Measurements from ENCODE around the gene RNPEPL1. TPM values are rescaled to one million over a fixed set of nuclear protein-coding genes. Genes with fewer than 3 reads are reported as not detected.

RNPEPL1 gene
- total and polyA plus RNA-seq, 4 experiments from 2014 or later: 13.6 to 145 (median 120) TPM

DNA sequence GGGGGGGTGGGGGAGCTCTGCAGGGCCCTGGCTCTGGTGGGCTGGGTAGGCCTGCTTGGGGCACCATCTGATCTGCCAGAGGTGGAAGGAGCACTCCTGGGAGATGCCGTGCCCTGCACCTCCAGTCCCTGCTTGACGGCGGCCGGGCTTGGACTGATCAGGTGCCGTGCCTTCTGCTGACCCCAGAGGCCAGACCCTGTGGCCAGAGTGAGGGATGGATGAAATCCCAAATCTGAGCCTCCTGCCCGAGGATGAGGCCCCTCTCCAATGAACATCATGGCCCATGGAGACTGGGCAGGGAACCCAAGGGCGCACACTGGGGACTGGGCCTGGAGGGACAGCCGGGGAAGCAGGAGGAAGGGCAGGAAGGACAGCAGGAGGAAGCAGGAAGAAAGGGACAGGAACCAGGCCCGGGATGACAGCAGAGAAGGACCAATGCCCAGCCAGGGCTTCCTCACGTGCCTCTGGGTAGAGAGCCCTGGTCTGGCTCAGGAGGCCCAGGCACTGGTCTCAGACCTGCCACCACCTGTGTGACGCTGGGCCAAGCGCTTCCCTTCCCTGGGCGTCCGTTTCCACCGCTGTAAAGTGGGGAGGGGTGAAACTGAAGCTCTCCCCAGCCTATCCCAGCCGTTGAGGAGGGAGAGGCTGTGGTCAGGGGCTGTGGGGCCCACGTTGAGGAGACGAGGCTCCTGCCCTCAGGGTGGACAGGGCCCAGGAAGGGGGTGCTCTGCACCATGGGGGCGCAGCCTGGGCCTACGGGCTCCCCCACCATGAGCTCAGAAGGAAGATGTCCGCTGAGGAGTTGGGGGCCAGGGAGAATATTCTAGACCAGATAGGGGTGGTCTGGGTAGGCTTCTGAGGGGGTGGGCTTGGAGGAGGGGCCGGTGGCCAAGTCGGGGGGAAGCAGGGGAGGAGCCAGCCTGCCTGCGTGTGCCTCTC lies 56.0 kb downstream of the RNPEPL1 start:
- Histone ChIP-seq H3K27ac (ENCODE audit: low read depth, low read length) (peak overlapping the region; percentile 81), H3K27me3 (ENCODE audit: insufficient read depth, low read length) (no peaks in the 10 kb centered on the region), H3K9me3 (ENCODE audit: control insufficient read depth in 1 of 2, low read length in 2 of 2) (no peaks in the 10 kb centered on the region), H3K4me3 (ENCODE audit: low read length in 2 of 2) (no peak overlapping the region), H3K36me3 (ENCODE audit: insufficient read depth, low read length) (no peaks in the 10 kb centered on the region), H3K4me1 (ENCODE audit: insufficient read depth, low read length) (peaks cover 88% of the 10 kb centered on the region)
- CTCF ChIA-PET (ENCODE audit: partially characterized antibody): interaction anchor here (1.2 to 1.5 kb wide), 2 partner anchors 39 to 110 kb away, joined by 4 to 5 read pairs; no protein-coding TSS in a partner anchor
- Mint-ChIP-seq H3K27me3 (no peaks in the 10 kb centered on the region), H3K4me3 (peak overlapping the region in 7 of 8 donors; percentile 61 to 79 (median 68)), H3K4me1 (peaks cover 34 to 70% (median 44%) of the 10 kb centered on the region in 4 donors), H3K27ac (peak overlapping the region; percentile 90 to 96 (median 95)), H3K9me3 (no peaks in the 10 kb centered on the region), H3K36me3 (peaks cover 0 to 2% of the 10 kb centered on the region in 2 donors)
- POLR2A ChIA-PET (ENCODE audit: partially characterized antibody): interaction anchor here (0.8 to 7.4 kb wide), 6 partner anchors 37 to 63 kb away, joined by 3 to 69 read pairs (median 6); partner anchors contain the start of gene CAPN10
- no peak for DNase-seq
- intact Hi-C loops (cut with micrococcal nuclease): no loop called here

DNA sequence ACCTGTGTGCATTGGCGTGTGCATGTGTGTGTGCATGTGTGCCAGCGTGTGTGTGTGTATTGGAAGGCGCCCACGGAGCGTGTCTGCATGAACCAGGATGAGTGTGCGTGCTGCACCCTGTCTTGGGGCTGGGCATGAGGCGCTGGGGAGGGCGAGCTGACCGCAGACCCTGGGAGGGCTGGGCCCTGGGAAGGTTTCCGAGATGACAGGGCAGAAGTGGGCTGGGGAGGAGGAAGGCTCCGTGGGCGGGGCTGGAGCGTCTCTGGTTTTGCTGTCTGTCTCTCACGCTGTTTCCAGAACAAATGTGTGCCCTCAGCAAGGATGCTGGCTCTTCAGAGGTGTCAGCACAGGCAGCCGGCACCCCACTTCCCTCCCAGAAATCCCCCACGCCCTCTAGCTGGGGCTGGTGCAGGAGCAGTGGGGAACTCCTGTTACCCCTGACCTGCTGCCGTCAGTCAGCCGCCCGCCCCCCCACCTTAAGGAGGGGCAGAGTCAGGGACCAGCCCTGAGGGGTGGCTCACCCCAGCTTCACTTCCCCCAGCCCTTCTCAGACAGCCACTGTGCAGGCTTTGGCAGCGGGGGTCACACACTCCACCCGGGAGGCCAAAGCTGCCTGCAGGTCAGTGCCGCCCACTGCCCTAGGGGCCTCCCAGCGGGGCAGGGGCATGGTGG lies 56.8 kb downstream of the RNPEPL1 start, which contains the start of gene GPR35:
GPR35 (plus strand) TSS at position 531 of the 672 bp plus-strand sequence. CDS start 4,473 bp downstream, outside the sequence.
- Histone ChIP-seq H3K4me3 (ENCODE audit: low read length in 2 of 2) (no peak within 1 kb of the TSS), H3K4me1 (ENCODE audit: insufficient read depth, low read length) (peaks cover 88% of the 10 kb centered on the region), H3K9me3 (ENCODE audit: control insufficient read depth in 1 of 2, low read length in 2 of 2) (no peaks in the 10 kb centered on the region), H3K27ac (ENCODE audit: low read depth, low read length) (peak within 1 kb of the TSS; percentile 81), H3K36me3 (ENCODE audit: insufficient read depth, low read length) (no peaks in the 10 kb centered on the region), H3K27me3 (ENCODE audit: insufficient read depth, low read length) (no peaks in the 10 kb centered on the region)
- intact Hi-C loops (cut with micrococcal nuclease): no loop called here
- no peaks in the 10 kb centered on the region for H3K27me3 Mint-ChIP-seq
- POLR2A ChIA-PET (ENCODE audit: partially characterized antibody): interaction anchor here (0.8 to 7.4 kb wide), 5 partner anchors 38 to 64 kb away, joined by 3 to 69 read pairs (median 4); partner anchors contain the start of gene CAPN10
- peaks cover 0 to 2% of the 10 kb centered on the region in 2 donors for H3K36me3 Mint-ChIP-seq
- no peaks in the 10 kb centered on the region for H3K9me3 Mint-ChIP-seq
- CTCF ChIA-PET (ENCODE audit: partially characterized antibody): interaction anchor here (1.2 to 1.5 kb wide), 2 partner anchors 39 to 111 kb away, joined by 4 to 5 read pairs; no protein-coding TSS in a partner anchor
- peaks cover 34 to 70% (median 44%) of the 10 kb centered on the region in 4 donors for H3K4me1 Mint-ChIP-seq
- H3K4me3 Mint-ChIP-seq: peak within 1 kb of the TSS; percentile 61 to 79 (median 68)
- peak within 1 kb of the TSS; percentile 90 to 96 (median 95) for H3K27ac Mint-ChIP-seq
- peak; percentile 74 to 96 (median 80) for DNase-seq

DNA sequence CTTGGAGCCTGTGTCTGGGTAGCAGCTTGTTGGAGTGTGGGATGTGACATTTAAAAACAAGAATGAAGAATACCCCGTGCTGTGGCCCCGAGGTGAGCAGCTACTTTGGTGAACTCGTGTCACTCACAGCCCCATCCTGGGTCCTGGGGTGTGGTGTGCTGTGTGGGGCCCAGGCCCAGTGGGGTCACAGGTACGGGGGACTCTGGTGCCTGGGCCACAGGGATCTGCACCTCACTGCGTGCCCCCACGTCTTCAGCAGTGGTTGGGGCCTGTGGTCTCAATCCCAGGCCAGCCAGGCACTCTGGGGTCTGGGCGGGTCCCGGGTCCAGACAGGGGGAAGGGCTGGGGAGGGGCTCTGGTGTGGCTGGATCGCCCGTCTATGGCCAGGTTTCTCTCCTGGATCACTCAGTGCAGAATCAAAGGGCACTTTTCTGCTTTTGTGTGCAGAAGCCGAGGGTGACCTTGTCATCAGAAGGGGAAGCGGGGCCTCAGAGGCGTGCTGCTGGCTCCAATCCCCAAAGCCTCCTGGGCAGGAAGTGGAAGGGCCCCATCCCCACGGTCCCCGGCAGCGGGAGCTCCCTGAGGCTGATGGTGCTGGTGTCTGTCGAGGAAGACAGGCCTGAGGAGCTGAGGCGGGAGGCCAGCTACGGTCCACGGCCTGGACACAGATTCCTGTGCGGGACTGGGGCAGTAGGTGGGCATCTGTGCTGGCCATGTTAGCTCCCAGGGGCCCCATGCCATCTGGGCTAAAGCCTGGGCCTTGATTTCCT lies 58.4 kb downstream of the RNPEPL1 start:
- intact Hi-C loops (cut with micrococcal nuclease): no loop called here
- Mint-ChIP-seq H3K9me3 (no peaks in the 10 kb centered on the region), H3K27me3 (no peaks in the 10 kb centered on the region), H3K36me3 (peaks cover 0 to 2% of the 10 kb centered on the region in 2 donors), H3K4me3 (peak overlapping the region in 6 of 8 donors; percentile 10 to 65 (median 53)), H3K27ac (peak overlapping the region; percentile 71 to 90 (median 84)), H3K4me1 (peaks cover 27 to 58% (median 35%) of the 10 kb centered on the region in 4 donors)
- peak overlapping the region; percentile 81 for H3K27ac ChIP-seq (ENCODE audit: low read depth, low read length)
- H3K9me3 ChIP-seq (ENCODE audit: control insufficient read depth in 1 of 2, low read length in 2 of 2): no peaks in the 10 kb centered on the region
- ChIA-PET POLR2A (ENCODE audit: partially characterized antibody) (interaction anchor here (0.6 to 7.4 kb wide), 5 partner anchors 39 to 66 kb away, joined by 3 to 69 read pairs (median 5); partner anchors contain the start of gene CAPN10), CTCF (ENCODE audit: partially characterized antibody) (interaction anchor here (1.0 to 1.1 kb wide), 2 partner anchors 47 to 113 kb away, joined by 4 to 5 read pairs; no protein-coding TSS in a partner anchor)
- no peaks in the 10 kb centered on the region for H3K36me3 ChIP-seq (ENCODE audit: insufficient read depth, low read length)
- DNase-seq: peak in 2 of 5 donors; percentile 27 to 30
- H3K4me1 ChIP-seq (ENCODE audit: insufficient read depth, low read length): peaks cover 72% of the 10 kb centered on the region
- no peaks in the 10 kb centered on the region for H3K27me3 ChIP-seq (ENCODE audit: insufficient read depth, low read length)
- H3K4me3 ChIP-seq (ENCODE audit: low read length in 2 of 2): peak overlapping the region in 1 of 2 donors; percentile 20

DNA sequence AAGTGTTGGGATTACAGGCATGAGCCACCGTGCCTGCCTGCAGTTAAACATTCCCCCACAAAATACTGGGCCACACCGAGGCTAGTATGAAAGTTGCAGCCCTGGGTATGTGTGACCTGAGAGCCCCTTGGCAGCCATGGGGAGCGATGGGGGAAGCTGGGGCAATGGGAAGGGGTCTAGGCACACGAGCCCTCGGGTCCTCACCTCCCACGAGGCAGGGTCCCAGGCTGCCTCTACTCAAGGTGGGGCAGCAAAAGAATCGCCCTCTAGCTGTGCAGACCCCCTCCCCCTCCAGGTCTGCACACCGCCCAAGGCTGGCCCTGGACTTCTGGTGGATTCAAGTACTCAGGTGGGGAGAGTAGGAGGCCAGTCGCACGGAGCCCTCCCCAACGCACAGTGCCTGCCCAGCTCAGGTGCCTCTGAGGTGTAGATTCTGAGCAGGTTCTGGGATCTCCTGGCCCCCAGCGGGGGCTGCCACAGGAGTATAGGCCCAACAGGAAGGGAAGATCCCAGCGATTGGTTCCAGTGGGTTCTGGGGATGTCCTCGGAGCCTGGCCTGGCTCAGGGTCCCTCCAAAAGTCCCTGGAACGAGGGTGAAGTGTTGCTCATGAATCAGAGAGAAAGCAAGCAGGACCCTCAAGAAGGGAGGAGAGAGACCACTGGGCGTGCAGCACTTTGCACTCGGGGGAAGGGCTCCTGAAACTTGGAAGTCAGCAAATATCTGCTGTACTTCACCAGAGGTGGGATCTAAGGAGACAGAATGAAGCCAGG lies 59.6 kb downstream of the RNPEPL1 start:
- Histone ChIP-seq H3K36me3 (ENCODE audit: insufficient read depth, low read length) (no peaks in the 10 kb centered on the region), H3K4me3 (ENCODE audit: low read length in 2 of 2) (no peak overlapping the region), H3K4me1 (ENCODE audit: insufficient read depth, low read length) (peaks cover 60% of the 10 kb centered on the region), H3K27me3 (ENCODE audit: insufficient read depth, low read length) (no peaks in the 10 kb centered on the region), H3K27ac (ENCODE audit: low read depth, low read length) (peak overlapping the region; percentile 28), H3K9me3 (ENCODE audit: control insufficient read depth in 1 of 2, low read length in 2 of 2) (no peaks in the 10 kb centered on the region)
- H3K4me1 Mint-ChIP-seq: peaks cover 21 to 48% (median 27%) of the 10 kb centered on the region in 4 donors
- H3K4me3 Mint-ChIP-seq: no peak overlapping the region
- no peak for DNase-seq
- POLR2A ChIA-PET (ENCODE audit: partially characterized antibody): interaction anchor here (1.1 to 1.6 kb wide), 3 partner anchors 48 to 67 kb away, joined by 4 to 7 read pairs (median 5); no protein-coding TSS in a partner anchor
- peak overlapping the region in 5 of 7 donors; percentile 31 to 90 (median 53) for H3K27ac Mint-ChIP-seq
- intact Hi-C loops (cut with micrococcal nuclease): no loop called here
- peaks cover 0 to 2% of the 10 kb centered on the region in 2 donors for H3K36me3 Mint-ChIP-seq
- CTCF ChIA-PET (ENCODE audit: partially characterized antibody): interaction anchor here (1.1 to 1.3 kb wide), 2 partner anchors 48 to 114 kb away, joined by 3 to 5 read pairs; no protein-coding TSS in a partner anchor
- peaks cover 0 to 3% (median under 1%) of the 10 kb centered on the region in 8 donors for H3K9me3 Mint-ChIP-seq
- H3K27me3 Mint-ChIP-seq: no peaks in the 10 kb centered on the region

DNA sequence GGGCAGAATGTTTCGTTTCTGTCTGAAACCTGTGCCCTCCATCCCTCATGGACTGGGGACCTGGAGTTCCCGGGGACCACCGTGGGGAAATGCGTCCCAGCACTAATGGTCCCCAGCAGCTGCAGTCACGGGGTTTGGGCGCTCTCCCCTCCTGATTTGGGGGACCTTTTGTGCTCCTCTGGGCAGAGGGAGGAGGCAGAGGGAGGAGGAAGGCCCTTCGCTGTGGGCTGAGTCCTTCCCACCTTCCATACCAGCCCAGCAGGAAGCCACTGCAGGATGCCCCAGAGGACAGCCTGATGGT lies 60.2 kb downstream of the RNPEPL1 start:
- peaks cover 17 to 43% (median 23%) of the 10 kb centered on the region in 4 donors for H3K4me1 Mint-ChIP-seq

More for the DNA sequence above, 60.2 kb downstream of the RNPEPL1 start:
- Mint-ChIP-seq H3K27me3 (no peaks in the 10 kb centered on the region), H3K9me3 (peaks cover 0 to 8% (median 6%) of the 10 kb centered on the region in 8 donors), H3K27ac (no peak overlapping the region), H3K4me3 (no peak overlapping the region), H3K36me3 (peaks cover 2 to 3% of the 10 kb centered on the region in 2 donors)
- CTCF ChIA-PET (ENCODE audit: partially characterized antibody): interaction anchor here (1.3 kb wide), 1 partner anchor 114 kb away, joined by 3 read pairs; no protein-coding TSS in a partner anchor
- H3K36me3 ChIP-seq (ENCODE audit: insufficient read depth, low read length): no peaks in the 10 kb centered on the region
- no peaks in the 10 kb centered on the region for H3K27me3 ChIP-seq (ENCODE audit: insufficient read depth, low read length)
- peaks cover 55% of the 10 kb centered on the region for H3K4me1 ChIP-seq (ENCODE audit: insufficient read depth, low read length)
- no peak for DNase-seq
- no peaks in the 10 kb centered on the region for H3K9me3 ChIP-seq (ENCODE audit: control insufficient read depth in 1 of 2, low read length in 2 of 2)
- H3K27ac ChIP-seq (ENCODE audit: low read depth, low read length): peak overlapping the region; percentile 28
- no peak overlapping the region for H3K4me3 ChIP-seq (ENCODE audit: low read length in 2 of 2)
- intact Hi-C loops (cut with micrococcal nuclease): no loop called here
- POLR2A ChIA-PET (ENCODE audit: partially characterized antibody): interaction anchor here (1.0 kb wide), 1 partner anchor 68 kb away, joined by 3 read pairs; the partner anchor contains the start of gene DUSP28
